GM12873 (cell line): ENCODE results near the gene TLN1.

Experiments
- TF ChIP-seq, protein P1 (sequence below): IDR thresholded peaks from 2 replicates; pipeline ENCODE4 v1.5.1; 2012; ENCODE audit warnings: low read depth, mild to moderate bottlenecking, moderate library complexity, low read length, control low read depth; ENCODE audit not compliant: insufficient read depth; ENCODE audit errors: missing control alignments

Gene TLN1

DNA sequence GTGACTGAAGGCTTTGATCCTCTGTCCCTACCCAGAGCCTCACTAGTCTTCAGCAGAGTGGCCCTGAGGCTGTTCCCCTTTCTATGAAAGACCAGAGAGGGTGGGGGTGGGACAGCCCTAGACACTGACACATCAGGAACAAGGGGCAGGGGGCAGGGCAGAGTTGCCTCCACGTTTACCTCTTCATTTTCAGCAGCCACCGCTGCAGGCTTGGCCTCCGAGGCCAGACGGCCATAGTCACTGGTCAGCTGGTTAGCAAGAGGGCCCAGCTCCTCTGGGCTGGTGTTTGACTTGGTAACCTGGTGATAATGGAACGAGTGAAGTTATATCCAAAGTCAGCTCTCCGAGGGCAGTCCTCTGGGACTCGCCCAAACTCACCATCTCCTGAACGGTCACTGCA is 26.6 kb downstream of the TLN1 start:
- TF ChIP-seq, protein P1, sequence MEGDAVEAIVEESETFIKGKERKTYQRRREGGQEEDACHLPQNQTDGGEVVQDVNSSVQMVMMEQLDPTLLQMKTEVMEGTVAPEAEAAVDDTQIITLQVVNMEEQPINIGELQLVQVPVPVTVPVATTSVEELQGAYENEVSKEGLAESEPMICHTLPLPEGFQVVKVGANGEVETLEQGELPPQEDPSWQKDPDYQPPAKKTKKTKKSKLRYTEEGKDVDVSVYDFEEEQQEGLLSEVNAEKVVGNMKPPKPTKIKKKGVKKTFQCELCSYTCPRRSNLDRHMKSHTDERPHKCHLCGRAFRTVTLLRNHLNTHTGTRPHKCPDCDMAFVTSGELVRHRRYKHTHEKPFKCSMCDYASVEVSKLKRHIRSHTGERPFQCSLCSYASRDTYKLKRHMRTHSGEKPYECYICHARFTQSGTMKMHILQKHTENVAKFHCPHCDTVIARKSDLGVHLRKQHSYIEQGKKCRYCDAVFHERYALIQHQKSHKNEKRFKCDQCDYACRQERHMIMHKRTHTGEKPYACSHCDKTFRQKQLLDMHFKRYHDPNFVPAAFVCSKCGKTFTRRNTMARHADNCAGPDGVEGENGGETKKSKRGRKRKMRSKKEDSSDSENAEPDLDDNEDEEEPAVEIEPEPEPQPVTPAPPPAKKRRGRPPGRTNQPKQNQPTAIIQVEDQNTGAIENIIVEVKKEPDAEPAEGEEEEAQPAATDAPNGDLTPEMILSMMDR: no peak

DNA sequence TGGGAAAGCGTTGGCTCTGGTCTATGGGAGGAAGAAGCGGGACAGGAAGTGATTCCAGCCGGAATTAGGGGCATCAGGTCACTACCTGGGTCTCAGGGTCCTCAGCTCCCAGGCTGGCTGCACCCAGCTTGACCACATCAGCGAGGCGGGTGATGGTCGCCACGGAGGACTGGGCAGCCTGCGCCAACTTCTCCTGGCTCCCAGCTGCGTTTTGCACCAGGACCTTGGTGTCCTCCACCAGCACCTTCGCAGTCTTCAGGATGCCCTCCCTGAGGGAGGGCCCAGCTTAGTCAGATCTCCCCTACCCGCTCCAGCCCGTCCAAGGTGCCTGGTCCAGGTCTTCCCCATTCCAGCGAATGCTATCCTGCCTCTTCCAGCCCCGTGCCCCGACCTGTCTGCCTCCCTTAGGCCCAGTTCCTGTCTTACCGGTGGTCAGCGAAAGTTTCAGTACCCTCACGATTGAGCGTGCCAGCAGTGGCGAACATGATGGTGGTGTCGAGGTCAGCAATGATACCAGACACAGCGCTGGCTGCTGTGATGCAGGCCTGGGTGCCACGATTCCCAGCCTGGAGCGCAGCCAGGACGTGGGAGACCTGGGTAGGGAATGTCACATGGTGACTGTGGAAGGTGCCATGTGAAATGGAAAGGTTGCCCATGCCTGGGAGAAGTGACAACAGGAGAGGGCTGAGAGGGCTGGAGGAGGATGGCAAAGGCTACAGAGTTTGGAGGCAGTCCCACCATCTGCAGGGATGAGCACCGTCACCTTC is 27.9 kb downstream of the TLN1 start:
- TF ChIP-seq, protein P1: no peak

DNA sequence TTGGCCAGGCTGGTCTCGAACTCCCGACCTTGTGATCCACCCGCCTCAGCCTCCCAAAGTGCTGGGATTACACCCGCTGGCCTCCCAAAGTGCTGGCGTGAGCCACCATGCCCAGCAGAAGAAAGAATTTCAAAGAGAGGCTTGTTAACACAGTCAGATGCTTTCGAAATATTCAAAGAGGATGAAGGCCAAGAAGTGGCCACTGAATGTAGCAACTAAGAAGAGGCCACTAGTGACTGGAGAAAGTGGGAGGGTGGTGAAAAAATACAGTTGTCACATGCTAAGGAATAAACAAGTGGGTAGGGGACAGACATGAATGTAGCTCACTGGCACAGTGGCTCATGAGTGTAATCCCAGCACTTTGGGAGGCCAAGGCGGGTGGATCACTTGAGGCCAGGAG is 29.3 kb downstream of the TLN1 start:
- TF ChIP-seq, protein P1: no peak

DNA sequence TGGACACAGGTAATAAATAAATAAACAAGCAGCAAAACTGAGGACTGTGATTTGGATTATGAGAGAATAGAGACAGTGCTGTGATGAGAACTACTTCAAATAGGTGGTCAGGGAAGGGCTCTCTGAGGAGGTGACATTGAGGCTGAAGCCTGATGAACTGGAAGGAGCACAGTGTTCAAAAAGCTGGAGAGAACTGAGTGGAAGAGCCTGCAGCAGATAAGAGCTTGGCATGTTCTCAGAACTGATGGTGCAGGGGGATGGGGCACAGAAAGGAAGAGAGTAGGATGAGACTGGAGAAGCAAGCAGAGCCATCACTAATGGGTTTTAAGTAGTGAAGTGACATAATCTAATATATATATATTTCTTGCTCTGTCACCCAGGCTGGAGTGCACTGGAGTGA is 31.1 kb downstream of the TLN1 start:
- TF ChIP-seq, protein P1: no peak

DNA sequence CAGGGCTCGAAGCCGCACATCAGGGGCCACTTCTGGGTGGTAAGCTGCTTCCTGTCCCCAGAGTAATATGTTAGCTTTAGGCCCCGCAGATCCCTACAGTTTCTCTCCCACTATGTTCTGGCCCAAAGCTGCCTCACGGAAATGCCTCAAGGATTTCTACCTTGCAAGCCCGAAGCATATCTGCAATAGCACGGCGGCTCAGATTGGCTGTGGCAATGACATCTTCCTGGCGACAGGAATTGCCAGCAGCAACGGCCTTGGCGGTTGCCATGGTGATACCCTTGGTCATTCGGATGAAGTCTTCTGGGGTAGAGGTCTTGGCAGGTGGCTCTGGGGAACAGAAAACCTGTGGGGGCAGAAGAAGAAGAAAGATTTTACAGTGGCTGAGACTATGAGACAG is 32.0 kb downstream of the TLN1 start:
- TF ChIP-seq, protein P1: no peak

DNA sequence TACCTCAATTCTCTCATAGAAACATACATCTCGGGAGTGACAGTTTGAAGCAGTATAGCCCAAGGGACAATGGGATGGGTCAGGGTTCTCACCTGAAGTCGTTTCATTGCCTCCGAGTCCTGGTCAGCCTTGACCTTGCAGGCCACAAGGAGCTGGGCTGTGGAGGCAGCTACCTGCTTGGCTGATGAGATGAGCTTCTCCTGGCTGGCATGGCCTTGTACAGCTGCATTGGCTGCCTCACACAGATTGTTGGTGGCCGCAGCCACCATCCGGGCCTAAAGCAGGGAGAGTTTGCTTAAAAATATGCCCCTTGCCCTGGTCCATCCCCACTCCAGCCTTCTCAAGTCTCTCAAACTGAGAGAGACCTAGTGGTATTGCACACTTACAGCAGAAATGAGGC is 33.8 kb downstream of the TLN1 start:
- TF ChIP-seq, protein P1: no peak

DNA sequence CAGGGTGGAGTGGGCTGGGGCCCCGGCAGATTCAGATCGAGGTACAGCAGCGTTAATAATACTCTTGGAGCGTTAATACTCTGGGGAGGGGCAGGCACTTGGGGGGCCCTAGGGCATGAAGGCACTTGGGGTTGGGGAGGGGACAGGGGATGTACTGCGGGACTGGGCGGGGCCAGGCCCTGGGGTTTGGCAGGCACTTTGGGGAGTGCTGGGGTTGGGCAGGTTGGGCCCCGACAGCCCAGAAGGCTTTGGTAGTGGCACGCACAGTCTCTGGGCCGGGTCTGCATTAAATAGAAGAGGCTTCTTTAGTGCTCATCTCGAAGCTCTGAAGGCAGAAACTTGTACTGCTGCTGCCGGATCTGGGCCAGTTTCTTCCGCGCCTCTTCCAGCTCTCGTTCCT is 34.5 kb downstream of the TLN1 start:
- TF ChIP-seq, protein P1: no peak
